Keratinocyte (primary cell): Measurements from ENCODE around the gene RYR1. TPM values are rescaled to one million over a fixed set of nuclear protein-coding genes. Genes with fewer than 3 reads are reported as not detected.

Source experiments
- DNase-seq: peaks from one replicate; pipeline ENCODE4 v3.0.0-alpha.2; 2011; ENCODE audit warnings: low read depth, missing footprints, low spot score
- FAIRE-seq: peaks from 2 replicates; lab custom pipeline; 2011; peaks lifted over from hg19 to GRCh38; lab: Jason Lieb, UNC
- H2AFZ ChIP-seq: 2 replicates; pipeline ENCODE4 v1.6.0; 2012; ENCODE audit warnings: low read length, control low read depth, inconsistent platforms; ENCODE audit not compliant: control insufficient read depth
- H3K27ac ChIP-seq: 2 replicates; pipeline ENCODE4 v1.5.1; 2011; ENCODE audit warnings: low read length; ENCODE audit not compliant: control insufficient read depth, insufficient read depth
- H3K27me3 ChIP-seq: 3 replicates; pipeline ENCODE4 v1.6.0; 2011; ENCODE audit warnings: low read length; ENCODE audit not compliant: control insufficient read depth, insufficient read depth; ENCODE audit errors: extremely low read depth
- H3K36me3 ChIP-seq, 2 experiments: 2 replicates in 1 of 2; 3 replicates in 1 of 2; pipeline ENCODE4 v1.5.1; 2011; ENCODE audit warnings: low read length in 2 of 2, mild to moderate bottlenecking in 1 of 2; ENCODE audit not compliant: control insufficient read depth in 2 of 2, insufficient read depth in 2 of 2; ENCODE audit errors: extremely low read depth in 1 of 2
- H3K4me1 ChIP-seq: 3 replicates; pipeline ENCODE4 v1.5.1; 2011; ENCODE audit warnings: low read length; ENCODE audit not compliant: control insufficient read depth, insufficient read depth; ENCODE audit errors: extremely low read depth
- H3K4me2 ChIP-seq: 3 replicates; pipeline ENCODE4 v1.6.0; 2011; ENCODE audit warnings: low read depth, low read length; ENCODE audit not compliant: control insufficient read depth, insufficient read depth; ENCODE audit errors: extremely low read depth
- H3K4me3 ChIP-seq, 3 experiments: fragments of 200-600 bp in 1 of 3; sonication (generic) in 1 of 3; 2 replicates in 2 of 3; 3 replicates in 1 of 3; pipeline ENCODE4 v1.5.1; 2011 to 2016; ENCODE audit warnings: low read length in 3 of 3, mild to moderate bottlenecking in 3 of 3, control low read depth in 2 of 3, inconsistent platforms in 1 of 3, low read depth in 1 of 3, mixed read lengths in 1 of 3, mixed run types in 1 of 3, moderate library complexity in 1 of 3; ENCODE audit not compliant: control insufficient read depth in 2 of 3, insufficient read depth in 2 of 3; ENCODE audit errors: extremely low read depth in 1 of 3
- H3K79me2 ChIP-seq: 2 replicates; pipeline ENCODE4 v1.6.0; 2012; ENCODE audit warnings: low read length; ENCODE audit not compliant: control insufficient read depth, insufficient read depth
- H3K9ac ChIP-seq: 3 replicates; pipeline ENCODE4 v1.6.0; 2011; ENCODE audit warnings: low read length; ENCODE audit not compliant: control insufficient read depth, insufficient read depth; ENCODE audit errors: extremely low read depth
- H3K9me1 ChIP-seq: 3 replicates; pipeline ENCODE4 v1.6.0; 2011; ENCODE audit warnings: low read length; ENCODE audit not compliant: control insufficient read depth, insufficient read depth; ENCODE audit errors: extremely low read depth
- H3K9me3 ChIP-seq: 2 replicates; pipeline ENCODE4 v1.5.1; 2012; ENCODE audit warnings: low read depth, low read length; ENCODE audit not compliant: control insufficient read depth
- H4K20me1 ChIP-seq: 3 replicates; pipeline ENCODE4 v1.6.0; 2011; ENCODE audit warnings: low read length; ENCODE audit not compliant: control insufficient read depth, insufficient read depth; ENCODE audit errors: extremely low read depth
- EZH2 ChIP-seq: IDR thresholded peaks from one replicate; pipeline ENCODE4 v1.6.1; 2012; ENCODE audit warnings: inconsistent platforms, mild to moderate bottlenecking, low read length, moderate library complexity
- dilution Hi-C: fragments of 300-500 bp; cut with MboI; formaldehyde crosslinking; loops from one replicate; pipeline ENCODE4 v1.7.0; 2020; ENCODE audit warnings: low sequenced_read_pairs; ENCODE audit not compliant: extremely low pct_ligation_motif_present
- polyA plus RNA-seq, 5 experiments: library from polyadenylated mRNA; depleted of rRNA in 3 of 5; stranded (reverse) in 3 of 5; stranded (forward) in 1 of 5; unstranded in 1 of 5; fragments of >200 nt; gene quantifications; 1 replicate in 1 of 5; 2 replicates in 3 of 5; 3 replicates in 1 of 5; pipeline versions ENCODE4 v1.2.1 to v1.2.3, GENCODE V29; 2011 to 2012; ENCODE audit warnings: missing spikeins in 2 of 5, low read depth in 1 of 5, low replicate concordance in 1 of 5
- TF ChIP-seq, protein P1 (sequence below), 3 experiments: IDR thresholded peaks in 1 of 3; conservative IDR thresholded peaks in 1 of 3; optimal IDR thresholded peaks in 1 of 3; 2 replicates in 2 of 3; 3 replicates in 1 of 3; pipeline versions ENCODE3 to v1.5.1; 2011; ENCODE audit warnings: low read length in 3 of 3, mild to moderate bottlenecking in 3 of 3, moderate library complexity in 2 of 3, control low read depth in 1 of 3, inconsistent platforms in 1 of 3; ENCODE audit not compliant: insufficient read depth in 2 of 3; ENCODE audit errors: extremely low read depth in 1 of 3

Gene RYR1
- polyA plus RNA-seq, 1 donor (not counting 4 experiments of a cell fraction or from before 2014, with no cell fraction given): 0.41 TPM

DNA sequence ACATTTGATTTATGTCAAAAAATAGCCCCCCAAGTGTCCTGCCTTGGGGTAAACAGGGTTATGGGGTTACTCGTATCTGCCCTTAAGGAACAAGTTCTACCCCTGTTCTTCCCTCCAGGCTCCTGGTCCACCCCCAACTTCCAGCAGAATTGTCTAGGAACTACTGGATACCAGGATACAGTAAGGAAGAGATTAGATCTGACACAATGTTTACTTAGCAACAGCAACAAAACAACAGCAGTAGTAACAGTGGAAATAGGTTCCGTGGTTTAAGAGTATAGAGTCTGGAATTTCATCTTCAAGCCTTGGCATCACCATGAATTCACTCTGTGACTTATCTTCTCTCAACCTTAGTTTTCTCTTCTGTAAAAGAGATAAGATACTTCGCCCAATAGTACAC, 32.3 kb upstream of the RYR1 start:
- H2AFZ ChIP-seq: no peak overlapping the region
- FAIRE-seq: no peak
- H4K20me1 ChIP-seq: no peaks in the 10 kb centered on the region
- no peaks in the 10 kb centered on the region for H3K9me1 ChIP-seq
- H3K9me3 ChIP-seq: no peaks in the 10 kb centered on the region
- no peak overlapping the region for H3K9ac ChIP-seq
- no peaks in the 10 kb centered on the region for H3K27me3 ChIP-seq
- dilution Hi-C loops: no loop called here
- DNase-seq: no peak
- no peaks in the 10 kb centered on the region for H3K79me2 ChIP-seq
- H3K27ac ChIP-seq: no peak overlapping the region
- peaks cover 4% of the 10 kb centered on the region for H3K4me1 ChIP-seq
- no peak overlapping the region for H3K4me3 ChIP-seq
- no peaks in the 10 kb centered on the region for H3K36me3 ChIP-seq
- no peak for TF ChIP-seq EZH2
- TF ChIP-seq, protein P1, sequence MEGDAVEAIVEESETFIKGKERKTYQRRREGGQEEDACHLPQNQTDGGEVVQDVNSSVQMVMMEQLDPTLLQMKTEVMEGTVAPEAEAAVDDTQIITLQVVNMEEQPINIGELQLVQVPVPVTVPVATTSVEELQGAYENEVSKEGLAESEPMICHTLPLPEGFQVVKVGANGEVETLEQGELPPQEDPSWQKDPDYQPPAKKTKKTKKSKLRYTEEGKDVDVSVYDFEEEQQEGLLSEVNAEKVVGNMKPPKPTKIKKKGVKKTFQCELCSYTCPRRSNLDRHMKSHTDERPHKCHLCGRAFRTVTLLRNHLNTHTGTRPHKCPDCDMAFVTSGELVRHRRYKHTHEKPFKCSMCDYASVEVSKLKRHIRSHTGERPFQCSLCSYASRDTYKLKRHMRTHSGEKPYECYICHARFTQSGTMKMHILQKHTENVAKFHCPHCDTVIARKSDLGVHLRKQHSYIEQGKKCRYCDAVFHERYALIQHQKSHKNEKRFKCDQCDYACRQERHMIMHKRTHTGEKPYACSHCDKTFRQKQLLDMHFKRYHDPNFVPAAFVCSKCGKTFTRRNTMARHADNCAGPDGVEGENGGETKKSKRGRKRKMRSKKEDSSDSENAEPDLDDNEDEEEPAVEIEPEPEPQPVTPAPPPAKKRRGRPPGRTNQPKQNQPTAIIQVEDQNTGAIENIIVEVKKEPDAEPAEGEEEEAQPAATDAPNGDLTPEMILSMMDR (optimal IDR thresholded peaks at IDR 0.05 in 1 of 3, IDR thresholded peaks at IDR 0.05 in 1 of 3, conservative IDR thresholded peaks at IDR 0.05 in 1 of 3; ENCODE audit: extremely low read depth in 1 of 3, insufficient read depth in 2 of 3, low read length in 3 of 3): no peak
- no peak overlapping the region for H3K4me2 ChIP-seq

DNA sequence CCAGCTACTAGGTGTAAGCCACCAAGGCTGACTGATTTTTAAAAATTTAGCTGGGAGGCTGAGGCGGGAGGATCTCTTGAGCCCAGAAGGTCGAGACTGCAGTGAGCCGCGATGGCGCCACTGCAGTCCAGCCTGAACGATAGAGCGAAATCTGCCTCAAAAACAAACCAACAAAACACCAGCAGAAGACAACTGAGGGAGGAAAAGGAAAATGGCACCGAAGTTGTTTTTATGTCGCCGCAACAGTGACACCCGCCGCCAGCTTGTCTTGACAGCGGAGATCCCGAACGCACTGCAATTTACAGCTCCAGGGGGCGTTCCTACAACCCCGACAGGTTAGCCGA, 30.9 kb upstream of the RYR1 start:
- Histone ChIP-seq H2AFZ (peak overlapping the region; percentile 78), H3K9ac (no peak overlapping the region), H3K79me2 (no peaks in the 10 kb centered on the region), H3K4me2 (peak overlapping the region; percentile 91), H3K9me1 (no peaks in the 10 kb centered on the region), H3K27me3 (no peaks in the 10 kb centered on the region), H3K4me3 (peak overlapping the region; percentile 21 to 70 (median 49)), H4K20me1 (no peaks in the 10 kb centered on the region), H3K27ac (no peak overlapping the region), H3K36me3 (peaks cover 0 to 4% of the 10 kb centered on the region in 2 experiments), H3K9me3 (no peaks in the 10 kb centered on the region), H3K4me1 (peaks cover 4% of the 10 kb centered on the region)
- dilution Hi-C loops: no loop called here
- DNase-seq (no peak), FAIRE-seq (no peak)
- TF ChIP-seq, protein P1 (optimal IDR thresholded peaks at IDR 0.05 in 1 of 3, IDR thresholded peaks at IDR 0.05 in 1 of 3, conservative IDR thresholded peaks at IDR 0.05 in 1 of 3; ENCODE audit: extremely low read depth in 1 of 3, insufficient read depth in 2 of 3, low read length in 3 of 3): no peak
- no peak for TF ChIP-seq EZH2
